Progenitor cell of endocrine pancreas (in vitro differentiated cells): ENCODE measurements around the gene SLC29A3. TPM values are rescaled to one million over a fixed set of nuclear protein-coding genes. Genes with fewer than 3 reads are reported as not detected.
A peak's percentile ranks its signal among the peaks of the same experiment; 100 is the strongest.

Source experiments
- DNase-seq: peaks from one replicate; pipeline ENCODE4 v3.0.0; 2021; ENCODE audit warnings: low spot score; ENCODE audit not compliant: unreplicated experiment
- H3K27ac Mint-ChIP-seq: 2 replicates; pipeline ENCODE4 v1.8.0; 2021; ENCODE audit warnings: mild to moderate bottlenecking, moderate library complexity, mixed read lengths
- H3K27me3 Mint-ChIP-seq: 2 replicates; pipeline ENCODE4 v1.8.0; 2021; ENCODE audit warnings: mixed read lengths
- H3K36me3 Mint-ChIP-seq: 2 replicates; pipeline ENCODE4 v1.8.0; 2022; ENCODE audit warnings: mixed read lengths; ENCODE audit not compliant: insufficient read depth
- H3K4me1 Mint-ChIP-seq: 2 replicates; pipeline ENCODE4 v1.8.0; 2021; ENCODE audit warnings: low read depth, mixed read lengths
- H3K4me3 Mint-ChIP-seq: 2 replicates; pipeline ENCODE4 v1.8.0; 2021; ENCODE audit warnings: low read depth, mild to moderate bottlenecking, moderate library complexity, mixed read lengths
- H3K9me3 Mint-ChIP-seq: 2 replicates; pipeline ENCODE4 v1.8.0; 2021; ENCODE audit warnings: low read depth, mixed read lengths
- CTCF ChIP-seq: fragments of 200-600 bp; sonication (generic); IDR thresholded peaks from one replicate; pipeline ENCODE4 v1.5.0; 2021; ENCODE audit warnings: antibody characterized with exemption, mild to moderate bottlenecking; ENCODE audit not compliant: unreplicated experiment
- total RNA-seq: library from RNA; stranded (reverse); gene quantifications from 2 replicates; pipeline ENCODE4 v1.2.1, GENCODE V29; 2021

SLC29A3 gene
- total RNA-seq, 1 donor from 2014 or later = 13.7 TPM

- Mint-ChIP-seq H3K27ac (peak overlapping the region; percentile 19), H3K9me3 (no peaks in the 10 kb centered on the region), H3K27me3 (peaks cover 25% of the 10 kb centered on the region), H3K4me3 (peak overlapping the region; percentile 60), H3K4me1 (peaks cover 12% of the 10 kb centered on the region), H3K36me3 (no peaks in the 10 kb centered on the region)
- DNase-seq = peak; percentile 28
- TF ChIP-seq CTCF = peak; percentile 91
Measured at GRCh38 chr10:71314028-71314693, 4.9 kb upstream of the SLC29A3 start.

GRCh38 chr10:71314694-71315225 lies 4.3 kb upstream of the SLC29A3 start:
- H3K9me3 Mint-ChIP-seq = no peaks in the 10 kb centered on the region
- no peak for TF ChIP-seq CTCF
- H3K4me3 Mint-ChIP-seq = peak overlapping the region; percentile 60
- H3K36me3 Mint-ChIP-seq = no peaks in the 10 kb centered on the region
- DNase-seq = no peak
- H3K27me3 Mint-ChIP-seq = peaks cover 23% of the 10 kb centered on the region
- peaks cover 11% of the 10 kb centered on the region for H3K4me1 Mint-ChIP-seq
- H3K27ac Mint-ChIP-seq = peak overlapping the region; percentile 19

- Mint-ChIP-seq H3K27ac (peak overlapping the region; percentile 58), H3K4me3 (peak overlapping the region; percentile 10), H3K27me3 (peaks cover 17% of the 10 kb centered on the region), H3K36me3 (no peaks in the 10 kb centered on the region), H3K4me1 (peaks cover 8% of the 10 kb centered on the region), H3K9me3 (no peaks in the 10 kb centered on the region)
- DNase-seq = no peak
- no peak for TF ChIP-seq CTCF
Measured at GRCh38 chr10:71316056-71316785, 2.8 kb upstream of the SLC29A3 start.

GRCh38 chr10:71316786-71317160 lies 2.3 kb upstream of the SLC29A3 start:
- H3K9me3 Mint-ChIP-seq = no peaks in the 10 kb centered on the region
- no peak for TF ChIP-seq CTCF
- peaks cover 8% of the 10 kb centered on the region for H3K4me1 Mint-ChIP-seq
- H3K36me3 Mint-ChIP-seq = no peaks in the 10 kb centered on the region
- peak overlapping the region; percentile 10 for H3K4me3 Mint-ChIP-seq
- DNase-seq = no peak
- peak overlapping the region; percentile 58 for H3K27ac Mint-ChIP-seq
- H3K27me3 Mint-ChIP-seq = peaks cover 17% of the 10 kb centered on the region

- no peak for TF ChIP-seq CTCF
- H3K36me3 Mint-ChIP-seq = no peaks in the 10 kb centered on the region
- no peaks in the 10 kb centered on the region for H3K9me3 Mint-ChIP-seq
- H3K27ac Mint-ChIP-seq = peak overlapping the region; percentile 35
- H3K4me1 Mint-ChIP-seq = peaks cover 8% of the 10 kb centered on the region
- DNase-seq = no peak
- H3K4me3 Mint-ChIP-seq = peak overlapping the region; percentile 5
- H3K27me3 Mint-ChIP-seq = peaks cover 15% of the 10 kb centered on the region
Measured at GRCh38 chr10:71317739-71318138, 1.3 kb upstream of the SLC29A3 start.
